ENCODE results near the gene RNGTT.

RNGTT gene

GRCh38 chr6:88869263-88870020 lies 94.0 kb downstream of the RNGTT start:
- Mint-ChIP-seq H3K9me3 (ENCODE audit: low read depth) (no peaks in the 10 kb centered on the region), H3K27me3 (no peaks in the 10 kb centered on the region), H3K4me1 (ENCODE audit: low read depth) (peaks cover 36% of the 10 kb centered on the region), H3K4me3 (no peak overlapping the region), H3K27ac (no peak overlapping the region), H3K36me3 (peaks cover 10% of the 10 kb centered on the region)

- Mint-ChIP-seq H3K27me3 (no peaks in the 10 kb centered on the region), H3K4me1 (ENCODE audit: low read depth) (peaks cover 36% of the 10 kb centered on the region), H3K36me3 (peaks cover 13% of the 10 kb centered on the region), H3K27ac (peak overlapping the region; percentile 22), H3K9me3 (ENCODE audit: low read depth) (no peaks in the 10 kb centered on the region), H3K4me3 (no peak overlapping the region)
Measured at GRCh38 chr6:88867841-88868731, 95.3 kb downstream of the RNGTT start.

- H3K4me1 Mint-ChIP-seq (ENCODE audit: low read depth) = peaks cover 32% of the 10 kb centered on the region
- H3K4me3 Mint-ChIP-seq = no peak overlapping the region
- H3K27me3 Mint-ChIP-seq = no peaks in the 10 kb centered on the region
- H3K9me3 Mint-ChIP-seq (ENCODE audit: low read depth) = no peaks in the 10 kb centered on the region
- no peak overlapping the region for H3K27ac Mint-ChIP-seq
- H3K36me3 Mint-ChIP-seq = peaks cover 21% of the 10 kb centered on the region
Measured at GRCh38 chr6:88866856-88867255, 96.6 kb downstream of the RNGTT start.

- peaks cover 21% of the 10 kb centered on the region for H3K36me3 Mint-ChIP-seq
- no peaks in the 10 kb centered on the region for H3K9me3 Mint-ChIP-seq (ENCODE audit: low read depth)
- peak overlapping the region; percentile 47 for H3K27ac Mint-ChIP-seq
- H3K4me1 Mint-ChIP-seq (ENCODE audit: low read depth) = peaks cover 32% of the 10 kb centered on the region
- H3K27me3 Mint-ChIP-seq = no peaks in the 10 kb centered on the region
- H3K4me3 Mint-ChIP-seq = peak overlapping the region; percentile 57
Measured at GRCh38 chr6:88865275-88865674, 98.1 kb downstream of the RNGTT start.

- no peak overlapping the region for H3K4me3 Mint-ChIP-seq
- H3K36me3 Mint-ChIP-seq = peaks cover 23% of the 10 kb centered on the region
- H3K27ac Mint-ChIP-seq = no peak overlapping the region
- H3K27me3 Mint-ChIP-seq = no peaks in the 10 kb centered on the region
- peaks cover 32% of the 10 kb centered on the region for H3K4me1 Mint-ChIP-seq (ENCODE audit: low read depth)
- no peaks in the 10 kb centered on the region for H3K9me3 Mint-ChIP-seq (ENCODE audit: low read depth)
Measured at GRCh38 chr6:88864359-88865054, 98.9 kb downstream of the RNGTT start.

- no peaks in the 10 kb centered on the region for H3K27me3 Mint-ChIP-seq
- peaks cover 8% of the 10 kb centered on the region for H3K4me1 Mint-ChIP-seq (ENCODE audit: low read depth)
- peaks cover 25% of the 10 kb centered on the region for H3K36me3 Mint-ChIP-seq
- H3K27ac Mint-ChIP-seq = no peak overlapping the region
- H3K9me3 Mint-ChIP-seq (ENCODE audit: low read depth) = no peaks in the 10 kb centered on the region
- H3K4me3 Mint-ChIP-seq = no peak overlapping the region
Measured at GRCh38 chr6:88860310-88860709, 103.1 kb downstream of the RNGTT start.

- H3K4me3 Mint-ChIP-seq = no peak overlapping the region
- no peaks in the 10 kb centered on the region for H3K9me3 Mint-ChIP-seq (ENCODE audit: low read depth)
- H3K4me1 Mint-ChIP-seq (ENCODE audit: low read depth) = no peaks in the 10 kb centered on the region
- no peak overlapping the region for H3K27ac Mint-ChIP-seq
- H3K36me3 Mint-ChIP-seq = peaks cover 20% of the 10 kb centered on the region
- H3K27me3 Mint-ChIP-seq = no peaks in the 10 kb centered on the region
Measured at GRCh38 chr6:88858455-88858854, 105.0 kb downstream of the RNGTT start.

- Mint-ChIP-seq H3K4me3 (no peak overlapping the region), H3K9me3 (ENCODE audit: low read depth) (no peaks in the 10 kb centered on the region), H3K27ac (no peak overlapping the region), H3K36me3 (peaks cover 18% of the 10 kb centered on the region), H3K27me3 (no peaks in the 10 kb centered on the region), H3K4me1 (ENCODE audit: low read depth) (peaks cover 2% of the 10 kb centered on the region)
Measured at GRCh38 chr6:88856566-88856965, 106.9 kb downstream of the RNGTT start.

GRCh38 chr6:88855541-88856147 lies 107.8 kb downstream of the RNGTT start:
- Mint-ChIP-seq H3K27ac (no peak overlapping the region), H3K4me1 (ENCODE audit: low read depth) (peaks cover 2% of the 10 kb centered on the region), H3K36me3 (peaks cover 19% of the 10 kb centered on the region), H3K4me3 (no peak overlapping the region), H3K9me3 (ENCODE audit: low read depth) (no peaks in the 10 kb centered on the region), H3K27me3 (no peaks in the 10 kb centered on the region)

GRCh38 chr6:88852775-88853174 lies 110.6 kb downstream of the RNGTT start:
- peaks cover 2% of the 10 kb centered on the region for H3K4me1 Mint-ChIP-seq (ENCODE audit: low read depth)
- H3K9me3 Mint-ChIP-seq (ENCODE audit: low read depth) = no peaks in the 10 kb centered on the region
- peaks cover 13% of the 10 kb centered on the region for H3K36me3 Mint-ChIP-seq
- H3K4me3 Mint-ChIP-seq = no peak overlapping the region
- no peaks in the 10 kb centered on the region for H3K27me3 Mint-ChIP-seq
- H3K27ac Mint-ChIP-seq = no peak overlapping the region

- Mint-ChIP-seq H3K4me1 (ENCODE audit: low read depth) (peaks cover 2% of the 10 kb centered on the region), H3K36me3 (peaks cover 13% of the 10 kb centered on the region), H3K27ac (no peak overlapping the region), H3K27me3 (no peaks in the 10 kb centered on the region), H3K9me3 (ENCODE audit: low read depth) (no peaks in the 10 kb centered on the region), H3K4me3 (no peak overlapping the region)
Measured at GRCh38 chr6:88852000-88852399, 111.4 kb downstream of the RNGTT start.

- Mint-ChIP-seq H3K4me3 (no peak overlapping the region), H3K36me3 (peaks cover 13% of the 10 kb centered on the region), H3K27ac (no peak overlapping the region), H3K27me3 (no peaks in the 10 kb centered on the region), H3K4me1 (ENCODE audit: low read depth) (peaks cover 2% of the 10 kb centered on the region), H3K9me3 (ENCODE audit: low read depth) (no peaks in the 10 kb centered on the region)
Measured at GRCh38 chr6:88848870-88849269, 114.5 kb downstream of the RNGTT start.

- no peaks in the 10 kb centered on the region for H3K27me3 Mint-ChIP-seq
- H3K4me1 Mint-ChIP-seq (ENCODE audit: low read depth) = no peaks in the 10 kb centered on the region
- peaks cover 32% of the 10 kb centered on the region for H3K36me3 Mint-ChIP-seq
- no peak overlapping the region for H3K4me3 Mint-ChIP-seq
- H3K27ac Mint-ChIP-seq = no peak overlapping the region
- peaks cover 4% of the 10 kb centered on the region for H3K9me3 Mint-ChIP-seq (ENCODE audit: low read depth)
Measured at GRCh38 chr6:88843040-88843439, 120.4 kb downstream of the RNGTT start.

GRCh38 chr6:88842320-88842719 lies 121.1 kb downstream of the RNGTT start:
- H3K36me3 Mint-ChIP-seq = peaks cover 35% of the 10 kb centered on the region
- no peaks in the 10 kb centered on the region for H3K27me3 Mint-ChIP-seq
- no peak overlapping the region for H3K27ac Mint-ChIP-seq
- H3K9me3 Mint-ChIP-seq (ENCODE audit: low read depth) = peaks cover 4% of the 10 kb centered on the region
- H3K4me3 Mint-ChIP-seq = no peak overlapping the region
- H3K4me1 Mint-ChIP-seq (ENCODE audit: low read depth) = no peaks in the 10 kb centered on the region

All from activated naive CD8-positive, alpha-beta T cell (primary cell).